ENCODE results near the gene CASP10.
A peak's percentile ranks its signal among the peaks of the same experiment; 100 is the strongest.
"Not testable (repeated sequence)": the region's sequence is repeated elsewhere in the genome, so short reads cannot be mapped to it uniquely, and the experiment has no call there.

Gene CASP10

DNA sequence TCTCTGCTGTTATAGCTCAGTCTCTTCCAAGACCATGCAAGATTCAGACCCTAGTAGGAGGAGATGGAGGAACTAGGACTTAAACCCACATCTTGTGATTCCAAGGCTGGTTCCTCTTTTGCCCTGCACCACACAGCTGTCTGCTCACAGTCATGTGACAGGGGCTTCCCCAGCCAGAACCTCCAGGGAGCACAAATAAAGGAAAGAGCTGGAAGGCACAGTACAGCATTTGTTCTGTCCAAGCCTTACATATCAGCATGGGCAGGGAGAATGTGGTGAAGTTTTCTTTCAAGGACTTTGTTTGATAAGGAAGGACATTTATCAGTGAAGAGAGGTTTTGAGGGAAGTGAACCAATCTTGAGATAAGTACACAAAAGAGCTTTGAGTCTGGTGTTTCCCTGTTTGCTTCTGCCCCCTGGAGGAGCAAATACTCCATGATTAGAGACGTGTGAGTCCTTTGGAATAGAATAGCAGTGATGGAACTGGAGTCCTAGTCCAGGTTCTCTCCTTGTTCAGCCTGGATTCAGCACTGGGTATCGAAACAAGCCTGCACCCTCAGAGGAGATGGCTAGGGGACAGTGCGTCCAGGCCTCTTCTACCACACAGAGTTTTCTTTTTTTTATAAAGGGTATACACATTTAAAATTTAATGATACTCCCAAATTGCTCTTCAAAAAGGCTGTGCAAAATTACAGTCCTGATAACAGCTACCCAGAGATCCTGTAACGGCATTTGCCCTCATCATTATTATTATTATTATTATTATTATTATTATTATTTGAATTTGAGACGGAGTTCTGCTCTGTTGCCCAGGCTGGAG lies 24.6 kb upstream of the CASP10 start:
- Histone ChIP-seq H3K9me3 (ENCODE audit: control insufficient read depth, insufficient read depth, low read depth, low read length) (no peaks in the 10 kb centered on the region), H3K27me3 (ENCODE audit: control insufficient read depth, insufficient read depth, low read length) (no peaks in the 10 kb centered on the region), H3K27ac (ENCODE audit: low read depth, low read length) (peak overlapping the region; percentile 22; the same call in 1 of the 2 replicates), H3K4me3 (ENCODE audit: low read depth, low read length) (no peak overlapping the region), H3K4me1 (ENCODE audit: control insufficient read depth, insufficient read depth, low read length) (peaks cover 14% of the 10 kb centered on the region), H3K36me3 (ENCODE audit: control insufficient read depth, insufficient read depth, low read length) (peaks cover 8% of the 10 kb centered on the region; the same call in 1 of the 2 replicates), H3K9ac (ENCODE audit: low read length) (peak overlapping the region; percentile 44)

DNA sequence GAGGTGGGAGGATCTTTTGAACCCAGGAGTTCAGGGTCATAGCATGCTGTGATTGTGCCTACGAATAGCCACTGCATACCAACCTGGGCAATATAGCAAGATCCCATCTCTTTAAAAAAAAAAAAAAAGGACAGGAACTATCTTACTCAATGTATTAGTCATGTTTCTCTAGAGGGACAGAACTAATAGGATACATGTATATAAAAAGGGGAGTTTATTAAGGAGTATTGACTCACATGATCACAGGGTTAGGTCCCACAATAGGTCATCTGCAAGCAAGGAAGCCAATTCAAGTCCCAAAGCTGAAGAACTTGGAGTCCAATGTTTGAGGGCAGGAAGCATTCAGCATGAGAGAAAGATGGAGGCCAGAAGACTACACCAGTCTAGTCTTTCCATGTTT lies 18.8 kb upstream of the CASP10 start:
- no peak overlapping the region for H3K27ac ChIP-seq (ENCODE audit: low read depth, low read length)
- H3K4me1 ChIP-seq (ENCODE audit: control insufficient read depth, insufficient read depth, low read length) = no peaks in the 10 kb centered on the region
- no peak overlapping the region for H3K9ac ChIP-seq (ENCODE audit: low read length)
- H3K4me3 ChIP-seq (ENCODE audit: low read depth, low read length) = no peak overlapping the region
- H3K36me3 ChIP-seq (ENCODE audit: control insufficient read depth, insufficient read depth, low read length) = peaks cover 25% of the 10 kb centered on the region
- no peaks in the 10 kb centered on the region for H3K27me3 ChIP-seq (ENCODE audit: control insufficient read depth, insufficient read depth, low read length)
- peaks cover 11% of the 10 kb centered on the region for H3K9me3 ChIP-seq (ENCODE audit: control insufficient read depth, insufficient read depth, low read depth, low read length)

DNA sequence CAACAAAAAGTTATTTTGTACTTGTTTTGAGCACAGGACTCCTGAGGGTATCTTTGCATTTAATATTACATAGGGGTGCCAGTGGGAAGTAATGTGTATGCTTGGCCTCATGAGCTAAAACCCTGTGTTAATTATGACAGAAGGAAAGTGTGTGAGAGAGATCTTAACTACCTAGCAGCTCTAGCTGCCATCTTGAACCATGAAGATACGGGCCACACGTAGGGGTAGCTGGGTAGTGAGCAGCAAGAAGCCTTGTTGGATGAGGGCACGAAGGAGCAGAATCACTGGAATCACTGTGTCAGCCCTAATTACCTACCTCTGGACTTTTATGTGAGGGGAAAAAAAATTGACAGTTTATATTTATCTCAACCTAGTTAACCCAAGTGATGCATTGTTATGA lies 15.4 kb upstream of the CASP10 start:
- no peak overlapping the region for H3K4me3 ChIP-seq (ENCODE audit: low read depth, low read length)
- H3K27me3 ChIP-seq (ENCODE audit: control insufficient read depth, insufficient read depth, low read length) = no peaks in the 10 kb centered on the region
- H3K9ac ChIP-seq (ENCODE audit: low read length) = no peak overlapping the region
- peaks cover 11% of the 10 kb centered on the region for H3K9me3 ChIP-seq (ENCODE audit: control insufficient read depth, insufficient read depth, low read depth, low read length)
- no peak overlapping the region for H3K27ac ChIP-seq (ENCODE audit: low read depth, low read length)
- no peaks in the 10 kb centered on the region for H3K4me1 ChIP-seq (ENCODE audit: control insufficient read depth, insufficient read depth, low read length)
- H3K36me3 ChIP-seq (ENCODE audit: control insufficient read depth, insufficient read depth, low read length) = peaks cover 19% of the 10 kb centered on the region

DNA sequence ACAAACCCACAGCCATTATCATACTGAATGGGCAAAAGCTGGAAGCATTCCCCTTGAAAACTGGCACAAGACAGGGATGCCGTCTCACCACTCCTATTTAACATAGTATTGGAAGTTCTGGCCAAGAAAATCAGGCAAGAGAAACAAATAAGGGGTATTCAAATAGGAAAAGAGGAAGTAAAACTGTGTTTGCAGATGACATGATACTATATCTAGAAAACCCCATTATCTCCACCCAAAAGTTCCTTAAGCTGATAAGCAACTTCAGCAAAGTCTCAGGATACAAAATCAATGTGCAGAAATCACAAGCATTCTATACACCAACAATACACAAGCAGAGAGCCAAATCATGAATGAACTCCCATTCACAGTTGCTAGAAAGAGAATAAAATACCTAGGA lies 14.4 kb upstream of the CASP10 start:
- H3K27me3 ChIP-seq (ENCODE audit: control insufficient read depth, insufficient read depth, low read length); H3K9ac ChIP-seq (ENCODE audit: low read length); H3K4me1 ChIP-seq (ENCODE audit: control insufficient read depth, insufficient read depth, low read length); H3K4me3 ChIP-seq (ENCODE audit: low read depth, low read length); H3K27ac ChIP-seq (ENCODE audit: low read depth, low read length): not testable (repeated sequence)
- Histone ChIP-seq H3K36me3 (ENCODE audit: control insufficient read depth, insufficient read depth, low read length) (peaks cover 15% of the 10 kb centered on the region), H3K9me3 (ENCODE audit: control insufficient read depth, insufficient read depth, low read depth, low read length) (peaks cover 11% of the 10 kb centered on the region)

DNA sequence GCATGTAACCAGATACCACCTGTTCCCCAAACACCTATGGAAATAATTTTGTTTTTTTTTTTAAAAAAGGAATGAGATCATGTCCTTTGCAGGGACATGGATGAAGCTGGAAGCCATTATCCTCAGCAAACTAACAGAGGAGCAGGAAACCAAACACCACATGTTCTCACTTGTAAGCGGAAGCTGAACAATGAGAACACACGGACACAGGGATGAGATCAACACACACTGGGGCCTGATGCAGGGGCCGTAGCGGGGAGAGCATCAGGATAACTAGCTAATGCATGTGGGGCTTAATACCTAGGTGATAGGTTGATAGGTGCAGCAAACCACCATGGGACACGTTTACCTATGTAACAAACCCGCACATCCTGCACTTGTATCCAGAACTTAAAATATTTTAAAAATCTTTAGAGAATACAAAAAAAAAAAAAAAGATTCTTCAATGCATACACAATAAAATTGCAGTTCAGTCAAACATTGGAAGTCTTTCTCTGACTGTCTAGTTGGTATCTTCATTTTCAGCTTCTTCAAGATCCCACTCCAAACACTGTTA lies 11.6 kb upstream of the CASP10 start:
- Histone ChIP-seq H3K27ac (ENCODE audit: low read depth, low read length) (no peak overlapping the region), H3K36me3 (ENCODE audit: control insufficient read depth, insufficient read depth, low read length) (no peaks in the 10 kb centered on the region; the same call in 1 of the 2 replicates), H3K9me3 (ENCODE audit: control insufficient read depth, insufficient read depth, low read depth, low read length) (peaks cover 11% of the 10 kb centered on the region), H3K9ac (ENCODE audit: low read length) (no peak overlapping the region), H3K27me3 (ENCODE audit: control insufficient read depth, insufficient read depth, low read length) (no peaks in the 10 kb centered on the region), H3K4me3 (ENCODE audit: low read depth, low read length) (no peak overlapping the region), H3K4me1 (ENCODE audit: control insufficient read depth, insufficient read depth, low read length) (peaks cover 13% of the 10 kb centered on the region; the same call in 1 of the 2 replicates)

DNA sequence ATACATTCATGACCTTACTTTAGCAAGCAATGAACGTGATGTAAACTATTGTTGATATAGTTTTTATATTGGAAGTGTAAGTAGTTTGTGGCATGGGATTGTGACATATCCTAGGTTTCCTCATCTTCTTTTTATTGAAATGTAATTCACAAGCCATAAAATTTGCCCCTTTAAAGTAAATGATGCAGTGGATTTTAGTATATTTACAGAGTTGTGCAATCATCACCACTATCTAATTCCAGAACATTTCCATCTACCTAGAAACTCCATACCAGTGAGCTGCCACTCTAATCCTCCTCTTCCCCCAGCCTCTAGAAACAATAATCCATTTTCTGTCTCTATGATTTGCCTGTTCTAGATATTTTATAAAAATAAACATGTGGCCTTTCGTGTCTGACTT lies 10.7 kb upstream of the CASP10 start:
- no peak overlapping the region for H3K9ac ChIP-seq (ENCODE audit: low read length)
- no peak overlapping the region for H3K27ac ChIP-seq (ENCODE audit: low read depth, low read length)
- H3K9me3 ChIP-seq (ENCODE audit: control insufficient read depth, insufficient read depth, low read depth, low read length) = peaks cover 3% of the 10 kb centered on the region; the same call in 1 of the 2 replicates
- H3K4me3 ChIP-seq (ENCODE audit: low read depth, low read length) = no peak overlapping the region
- peaks cover 13% of the 10 kb centered on the region; the same call in 1 of the 2 replicates for H3K4me1 ChIP-seq (ENCODE audit: control insufficient read depth, insufficient read depth, low read length)
- no peaks in the 10 kb centered on the region; the same call in 1 of the 2 replicates for H3K36me3 ChIP-seq (ENCODE audit: control insufficient read depth, insufficient read depth, low read length)
- H3K27me3 ChIP-seq (ENCODE audit: control insufficient read depth, insufficient read depth, low read length) = no peaks in the 10 kb centered on the region

DNA sequence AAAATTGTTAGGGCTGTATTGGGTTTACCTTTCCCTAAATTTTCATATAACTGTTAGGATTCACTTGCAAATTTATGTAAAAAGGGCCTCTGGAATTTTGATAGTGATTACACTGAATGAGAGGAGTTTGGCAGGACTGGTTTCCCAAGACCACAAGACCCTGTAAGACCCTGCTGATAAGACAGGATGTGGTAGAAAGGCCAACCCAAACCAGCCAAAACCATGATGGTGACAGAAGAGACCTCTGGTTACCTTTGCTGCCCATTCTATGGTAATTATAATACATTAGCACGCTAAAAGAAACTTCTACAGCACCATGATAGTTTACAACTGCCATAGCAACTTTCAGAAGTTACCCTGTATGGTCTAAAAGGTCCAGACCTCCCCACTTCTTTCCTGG lies 8.3 kb upstream of the CASP10 start:
- H3K36me3 ChIP-seq (ENCODE audit: control insufficient read depth, insufficient read depth, low read length) = no peaks in the 10 kb centered on the region
- no peaks in the 10 kb centered on the region for H3K27me3 ChIP-seq (ENCODE audit: control insufficient read depth, insufficient read depth, low read length)
- H3K4me1 ChIP-seq (ENCODE audit: control insufficient read depth, insufficient read depth, low read length) = peaks cover 13% of the 10 kb centered on the region; the same call in 1 of the 2 replicates
- H3K27ac ChIP-seq (ENCODE audit: low read depth, low read length) = no peak overlapping the region
- no peak overlapping the region for H3K9ac ChIP-seq (ENCODE audit: low read length)
- peaks cover 18% of the 10 kb centered on the region for H3K9me3 ChIP-seq (ENCODE audit: control insufficient read depth, insufficient read depth, low read depth, low read length)
- no peak overlapping the region for H3K4me3 ChIP-seq (ENCODE audit: low read depth, low read length)

DNA sequence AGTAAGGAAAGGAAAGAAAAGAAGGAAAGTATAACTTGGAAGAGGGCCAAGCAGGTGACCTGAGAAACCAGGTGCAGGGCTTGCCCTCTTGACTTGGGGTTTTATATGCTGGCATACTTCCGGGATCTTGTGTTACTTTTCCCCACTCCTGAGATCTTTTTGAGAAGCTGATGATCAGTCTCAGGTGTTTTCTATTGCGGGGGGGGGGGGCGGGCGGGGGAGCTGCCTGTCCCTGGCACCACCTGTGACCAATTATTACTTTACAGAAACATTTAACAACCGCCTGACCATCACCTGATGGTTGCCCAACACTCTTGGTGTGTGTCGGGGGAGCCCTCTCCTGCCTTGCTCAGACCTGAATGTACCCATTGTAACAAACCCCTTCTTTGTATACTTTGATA lies 6.9 kb upstream of the CASP10 start:
- Histone ChIP-seq H3K36me3 (ENCODE audit: control insufficient read depth, insufficient read depth, low read length) (no peaks in the 10 kb centered on the region), H3K4me3 (ENCODE audit: low read depth, low read length) (no peak overlapping the region), H3K9me3 (ENCODE audit: control insufficient read depth, insufficient read depth, low read depth, low read length) (peaks cover 25% of the 10 kb centered on the region), H3K27me3 (ENCODE audit: control insufficient read depth, insufficient read depth, low read length) (no peaks in the 10 kb centered on the region), H3K9ac (ENCODE audit: low read length) (no peak overlapping the region), H3K4me1 (ENCODE audit: control insufficient read depth, insufficient read depth, low read length) (peaks cover 13% of the 10 kb centered on the region; the same call in 1 of the 2 replicates), H3K27ac (ENCODE audit: low read depth, low read length) (no peak overlapping the region)

DNA sequence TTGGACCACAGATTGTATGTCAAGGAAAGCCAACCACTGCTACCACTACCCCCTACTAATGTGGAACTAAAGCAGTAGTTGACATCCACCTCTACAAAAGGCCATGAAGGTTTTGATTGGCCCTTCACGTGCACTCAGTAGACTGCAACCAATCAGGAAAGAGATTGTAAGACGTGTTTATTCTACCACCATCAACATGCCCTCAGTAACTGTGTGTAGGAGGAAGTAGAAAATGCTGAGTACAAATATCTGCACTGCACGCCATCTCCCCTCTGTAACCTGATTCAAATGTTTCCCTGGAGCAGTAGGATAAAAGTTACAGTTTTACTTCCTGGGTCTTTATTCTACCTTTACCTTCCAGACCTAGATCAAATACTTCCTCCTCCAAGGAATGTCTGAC lies 2.9 kb upstream of the CASP10 start:
- Histone ChIP-seq H3K4me1 (ENCODE audit: control insufficient read depth, insufficient read depth, low read length) (peaks cover 3% of the 10 kb centered on the region; the same call in 1 of the 2 replicates), H3K27me3 (ENCODE audit: control insufficient read depth, insufficient read depth, low read length) (no peaks in the 10 kb centered on the region), H3K9me3 (ENCODE audit: control insufficient read depth, insufficient read depth, low read depth, low read length) (peaks cover 25% of the 10 kb centered on the region), H3K36me3 (ENCODE audit: control insufficient read depth, insufficient read depth, low read length) (no peaks in the 10 kb centered on the region), H3K4me3 (ENCODE audit: low read depth, low read length) (no peak overlapping the region), H3K27ac (ENCODE audit: low read depth, low read length) (no peak overlapping the region), H3K9ac (ENCODE audit: low read length) (no peak overlapping the region)

DNA sequence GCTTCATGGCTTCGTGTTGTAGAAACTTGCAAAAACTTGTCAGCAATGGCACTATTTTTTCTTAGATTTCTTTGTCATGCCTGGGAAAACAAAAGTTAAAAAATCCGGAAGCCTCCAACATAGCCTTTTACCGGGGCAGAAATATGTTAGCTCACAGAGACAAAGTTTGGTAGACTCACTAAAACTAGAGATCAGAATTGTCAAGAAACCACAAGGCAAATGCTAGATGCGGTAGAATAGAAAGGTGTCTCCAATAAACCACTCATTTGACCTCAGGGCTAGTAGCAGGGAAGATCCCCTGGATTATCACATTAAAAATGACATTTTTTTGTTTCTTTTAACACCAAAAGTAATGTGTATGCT lies 405 bp downstream of the CASP10 start:
- Histone ChIP-seq H3K27ac (ENCODE audit: low read depth, low read length) (peak overlapping the region; percentile 44; the same call in 1 of the 2 replicates), H3K9me3 (ENCODE audit: control insufficient read depth, insufficient read depth, low read depth, low read length) (peaks cover 16% of the 10 kb centered on the region), H3K9ac (ENCODE audit: low read length) (peak overlapping the region; percentile 37), H3K27me3 (ENCODE audit: control insufficient read depth, insufficient read depth, low read length) (no peaks in the 10 kb centered on the region), H3K4me3 (ENCODE audit: low read depth, low read length) (peak overlapping the region; percentile 59), H3K36me3 (ENCODE audit: control insufficient read depth, insufficient read depth, low read length) (peaks cover 11% of the 10 kb centered on the region), H3K4me1 (ENCODE audit: control insufficient read depth, insufficient read depth, low read length) (no peaks in the 10 kb centered on the region)

DNA sequence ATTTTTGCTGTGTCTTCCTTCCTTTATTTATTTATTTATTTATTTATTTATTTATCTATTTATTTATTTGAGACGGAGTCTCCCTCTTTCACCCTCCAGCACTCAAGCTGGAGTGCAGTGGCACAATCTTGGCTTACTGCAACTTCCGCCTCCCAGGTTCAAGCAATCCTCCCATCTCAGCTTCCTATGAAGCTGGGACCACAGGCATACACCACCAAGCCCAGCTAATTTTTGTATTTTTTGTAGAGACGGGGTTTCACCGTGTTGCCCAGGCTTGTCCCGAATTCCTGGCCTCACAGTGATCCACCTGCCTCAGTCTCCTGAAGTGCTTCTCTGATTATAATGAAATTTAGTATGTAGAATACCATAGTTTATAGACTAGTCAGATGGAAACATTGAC lies 894 bp downstream of the CASP10 start:
- peak overlapping the region; percentile 59; the same call in 1 of the 2 replicates for H3K4me3 ChIP-seq (ENCODE audit: low read depth, low read length)
- not testable (repeated sequence) for H3K27ac ChIP-seq (ENCODE audit: low read depth, low read length); H3K9ac ChIP-seq (ENCODE audit: low read length)

More for the DNA sequence above, 894 bp downstream of the CASP10 start:
- H3K27me3 ChIP-seq (ENCODE audit: control insufficient read depth, insufficient read depth, low read length); H3K4me1 ChIP-seq (ENCODE audit: control insufficient read depth, insufficient read depth, low read length): not testable (repeated sequence)
- peaks cover 13% of the 10 kb centered on the region for H3K36me3 ChIP-seq (ENCODE audit: control insufficient read depth, insufficient read depth, low read length)
- H3K9me3 ChIP-seq (ENCODE audit: control insufficient read depth, insufficient read depth, low read depth, low read length) = peaks cover 13% of the 10 kb centered on the region
